K562 treated with DMSO at 1 percent for 12 hours (cell line): Measurements from ENCODE around the gene ASIC2. TPM values are rescaled to one million over a fixed set of nuclear protein-coding genes. Genes with fewer than 3 reads are reported as not detected.

Experiments used
- total RNA-seq: library from RNA; unstranded; fragments of 300-600 nt; gene quantifications from 2 replicates; pipeline ENCODE4 v1.2.3, GENCODE V29; 2022; ENCODE audit not compliant: insufficient read depth

The ASIC2 gene
- total RNA-seq = not detected in 2 replicates

GRCh38 chr17:33292981-33293867 is at the start of gene ASIC2:
Gene ASIC2, minus strand, starts transcription at chr17:33293295.

